GM20000 (cell line): Measurements from ENCODE around the gene RAMP2.

Source experiments
- DNase-seq: peaks from one replicate; pipeline ENCODE4 v3.0.0; 2012; ENCODE audit warnings: low spot score
- CTCF ChIP-seq: IDR thresholded peaks from 2 replicates; pipeline ENCODE4 v1.5.1; 2012; ENCODE audit warnings: mild to moderate bottlenecking, control low read depth; ENCODE audit errors: extremely low read depth, missing control alignments

RAMP2 gene

GRCh38 chr17:42780851-42781638, 20.0 kb downstream of the RAMP2 start:
- TF ChIP-seq CTCF = no peak
- peak; percentile 36 for DNase-seq

GRCh38 chr17:42781639-42782165, 20.7 kb downstream of the RAMP2 start:
- peak; percentile 43 for DNase-seq
- no peak for TF ChIP-seq CTCF

DNA sequence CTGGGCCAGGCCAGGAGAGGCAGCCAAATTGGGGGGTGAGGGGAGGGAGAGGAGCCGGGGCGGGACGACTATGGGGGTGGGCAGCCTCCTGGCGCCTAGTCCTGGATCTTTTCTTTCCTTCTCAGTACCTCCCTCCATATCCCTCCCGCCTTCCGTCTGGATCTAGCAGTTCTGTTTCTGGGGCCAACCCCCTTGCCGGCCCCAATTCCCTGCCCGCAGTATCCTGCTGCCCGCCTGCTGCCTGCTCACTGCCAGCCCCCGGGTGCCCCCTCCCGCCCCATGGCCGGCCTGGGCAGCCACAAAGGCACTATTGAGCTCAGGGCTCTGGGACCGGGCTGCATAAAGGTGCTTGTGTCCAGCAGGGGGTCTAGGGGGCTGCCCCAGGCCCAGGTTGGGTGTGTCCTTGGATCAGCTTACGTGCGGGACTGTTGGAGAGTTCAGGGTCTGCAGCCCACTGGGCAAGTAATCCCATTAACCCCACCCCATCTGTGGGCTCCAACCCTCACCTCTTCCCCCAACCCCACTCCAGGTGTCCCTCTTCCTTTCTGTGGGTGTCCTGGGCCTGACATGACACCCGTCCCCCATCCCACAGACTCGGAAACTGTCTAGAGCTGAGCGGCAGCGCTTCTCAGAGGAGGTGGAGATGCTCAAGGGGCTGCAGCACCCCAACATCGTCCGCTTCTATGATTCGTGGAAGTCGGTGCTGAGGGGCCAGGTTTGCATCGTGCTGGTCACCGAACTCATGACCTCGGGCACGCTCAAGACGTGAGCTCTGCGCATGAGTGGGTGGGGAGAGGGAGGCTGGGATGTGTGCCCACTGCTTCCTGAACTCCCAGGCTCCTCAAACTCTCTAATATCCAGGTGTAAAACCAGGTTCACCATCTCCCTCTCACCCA, 21.4 kb downstream of the RAMP2 start:
- DNase-seq = no peak
- TF ChIP-seq CTCF = no peak

DNA sequence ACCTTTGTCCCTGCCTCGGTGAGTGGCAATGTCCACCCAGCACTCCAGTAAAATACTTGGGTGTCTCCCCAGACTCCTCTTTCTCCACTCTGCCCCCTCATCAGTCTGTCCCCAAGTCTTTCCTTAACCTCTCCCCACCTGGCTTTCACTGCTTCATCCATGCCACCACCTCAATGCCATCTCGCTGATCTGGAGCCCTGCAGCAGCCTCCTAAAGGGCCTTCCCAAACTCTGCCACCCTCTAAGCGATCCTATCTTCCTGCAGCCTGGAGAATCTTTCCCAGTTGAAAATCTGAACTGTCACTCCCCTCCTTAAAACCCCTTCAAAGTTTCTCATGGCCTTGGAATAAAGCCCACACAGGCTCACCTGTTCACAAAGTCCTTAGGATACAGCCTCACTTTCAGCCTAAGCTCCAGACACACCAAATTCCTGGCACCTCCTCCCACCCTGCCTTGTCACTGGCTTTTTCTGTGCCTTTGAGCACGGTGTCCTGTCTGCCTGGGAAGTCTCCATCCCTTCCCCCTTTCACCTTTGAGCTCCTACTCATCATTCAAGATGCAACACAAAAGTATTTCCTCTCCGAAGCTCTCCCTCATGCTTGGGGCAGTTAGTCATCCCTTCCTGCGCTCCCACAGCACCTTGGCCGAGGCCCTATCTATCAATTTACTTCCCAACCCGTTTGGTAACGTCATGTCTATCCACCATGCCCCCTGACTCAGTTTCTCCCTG, 22.2 kb downstream of the RAMP2 start:
- no peak for TF ChIP-seq CTCF
- no peak for DNase-seq

GRCh38 chr17:42783791-42784138, 22.7 kb downstream of the RAMP2 start:
- TF ChIP-seq CTCF = no peak
- DNase-seq = no peak

DNA sequence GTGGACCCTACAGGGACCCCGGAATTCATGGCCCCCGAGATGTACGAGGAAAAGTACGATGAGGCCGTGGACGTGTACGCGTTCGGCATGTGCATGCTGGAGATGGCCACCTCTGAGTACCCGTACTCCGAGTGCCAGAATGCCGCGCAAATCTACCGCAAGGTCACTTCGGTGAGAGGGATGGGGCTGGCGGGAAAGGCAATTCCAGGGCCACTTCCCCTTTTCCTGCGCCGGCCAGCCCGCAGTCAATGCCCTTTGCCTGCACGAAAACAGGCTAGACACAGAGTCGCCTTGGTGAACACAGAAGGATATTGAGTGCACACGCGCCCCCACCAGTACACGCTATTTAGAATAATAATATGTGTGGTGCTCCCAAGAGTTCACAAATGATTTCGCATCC, 23.4 kb downstream of the RAMP2 start:
- no peak for DNase-seq

More for the DNA sequence above, 23.4 kb downstream of the RAMP2 start:
- no peak for TF ChIP-seq CTCF
